Transverse colon (tissue), 4 donors: ENCODE measurements around the gene TIGD1.

ENCODE experiments used
- CTCF ChIP-seq, 5 experiments: fragments of 200-600 bp in 3 of 5; fragments of 450-650 bp in 2 of 5; sonication (generic) in 3 of 5; IDR thresholded peaks; 1 replicate in 2 of 5; 2 replicates in 3 of 5; pipeline ENCODE4 v1.5.1; 2016 to 2017; ENCODE audit warnings: antibody characterized with exemption in 5 of 5, inconsistent platforms in 3 of 5, mild to moderate bottlenecking in 2 of 5, moderate library complexity in 1 of 5
- EP300 ChIP-seq: sonication (generic); formaldehyde crosslinking; IDR thresholded peaks from one replicate; pipeline ENCODE4 v1.6.1; 2017; ENCODE audit warnings: antibody characterized with exemption, low read depth
- POLR2A ChIP-seq: fragments of 450-650 bp; IDR thresholded peaks from one replicate; pipeline ENCODE4 v1.6.1; 2016; ENCODE audit warnings: antibody characterized with exemption, mild to moderate bottlenecking, moderate library complexity
- POLR2AphosphoS5 ChIP-seq, 3 donors: sonication (generic); formaldehyde crosslinking; IDR thresholded peaks; one replicate each; pipeline ENCODE4 v1.6.1; 2016; ENCODE audit warnings: antibody characterized with exemption in 3 of 3

GRCh38 chr2:232597362-232598079 is 47.2 kb upstream of the TIGD1 start:
- no peak for TF ChIP-seq EP300
- TF ChIP-seq CTCF (IDR thresholded peaks at IDR 0.05), result no peak
- no peak for TF ChIP-seq POLR2A
- no peak for TF ChIP-seq POLR2AphosphoS5 (IDR thresholded peaks at IDR 0.05)
